HG03039 (cell line): ENCODE measurements around the gene CLEC9A.

Experiments
- ATAC-seq: cut with Tn5 transposase; IDR thresholded peaks from one replicate; pipeline ENCODE4 v1.9.1; 2021; ENCODE audit warnings: mild to moderate bottlenecking, moderate library complexity; ENCODE audit not compliant: unreplicated experiment

Gene CLEC9A

DNA sequence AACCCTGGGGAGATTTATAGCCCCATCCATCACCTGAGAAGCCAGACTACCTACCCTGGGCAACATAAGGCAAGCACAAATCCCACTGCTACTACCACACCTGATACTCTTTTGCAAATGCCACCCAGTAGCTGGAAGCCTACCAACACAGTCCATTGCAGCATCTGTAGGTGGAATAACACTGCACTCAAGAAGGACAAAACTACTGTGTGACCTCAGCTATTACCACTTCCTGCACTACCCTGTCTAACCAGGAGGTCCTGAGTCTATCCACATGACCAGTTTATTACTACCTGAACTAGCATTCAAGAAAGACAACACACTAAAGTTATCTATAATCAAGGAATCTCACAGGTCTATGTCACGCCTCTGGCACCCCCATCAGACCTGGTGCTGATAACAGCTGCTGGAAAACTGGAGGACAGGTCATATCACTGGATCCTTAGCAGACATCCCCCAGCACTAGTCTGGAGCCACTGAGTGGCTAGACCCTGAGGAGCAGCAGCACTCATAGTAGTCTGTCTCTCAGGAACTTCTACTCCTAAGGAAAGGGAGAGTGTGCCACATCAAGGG is 71.3 kb downstream of the CLEC9A start:
- ATAC-seq, result no peak

- ATAC-seq, result no peak
Observed at GRCh38 chr12:10102322-10102721, 71.8 kb downstream of the CLEC9A start.

DNA sequence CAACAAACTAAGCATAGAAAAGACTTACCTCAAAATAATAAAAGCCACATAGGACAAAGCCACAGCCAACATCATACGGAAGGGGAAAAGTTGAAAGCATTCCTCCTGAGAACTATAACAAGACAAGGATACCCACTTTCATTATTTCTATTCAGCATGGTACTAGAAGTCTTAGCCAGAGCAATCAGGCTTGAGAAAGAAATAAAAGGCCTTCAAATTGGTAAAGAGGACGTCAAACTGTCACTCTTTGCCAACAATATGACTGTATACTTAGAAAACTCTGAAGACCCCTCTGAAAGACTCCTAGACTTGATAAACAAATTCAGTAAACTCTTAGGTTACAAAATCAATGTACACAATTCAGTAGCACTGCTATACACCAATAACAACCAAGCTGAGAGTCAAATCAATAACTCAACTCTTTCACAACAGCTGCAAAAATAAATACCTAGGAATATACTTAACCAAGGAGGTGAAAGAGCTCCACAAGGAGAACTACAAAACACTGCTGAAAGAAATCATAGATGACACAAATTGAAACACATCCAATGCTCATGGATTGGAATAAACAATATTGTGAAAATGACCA is 79.9 kb downstream of the CLEC9A start:
- no peak for ATAC-seq

- ATAC-seq, result no peak
Observed at GRCh38 chr12:10111451-10111850, 81.0 kb downstream of the CLEC9A start.

- ATAC-seq, result no peak
Observed at GRCh38 chr12:10113075-10113474, 82.6 kb downstream of the CLEC9A start.

DNA sequence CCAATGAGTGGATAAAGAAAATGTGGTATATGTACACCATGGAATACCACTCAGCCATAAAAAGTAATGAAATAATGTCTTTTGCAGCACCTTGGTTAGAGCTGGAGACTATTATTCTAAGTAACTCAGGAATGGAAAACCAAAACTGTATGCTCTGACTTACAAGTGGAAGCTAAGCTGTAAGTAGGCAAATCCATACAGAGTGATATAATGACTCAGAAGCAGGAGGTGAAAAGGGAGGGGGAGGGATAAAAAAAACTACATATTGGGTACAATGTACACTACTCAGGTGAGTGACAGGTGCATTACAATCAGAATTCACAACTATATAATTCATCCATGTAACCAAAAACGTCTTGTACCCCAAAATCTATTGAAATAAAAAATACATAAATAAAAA is 83.4 kb downstream of the CLEC9A start:
- ATAC-seq, result no peak

DNA sequence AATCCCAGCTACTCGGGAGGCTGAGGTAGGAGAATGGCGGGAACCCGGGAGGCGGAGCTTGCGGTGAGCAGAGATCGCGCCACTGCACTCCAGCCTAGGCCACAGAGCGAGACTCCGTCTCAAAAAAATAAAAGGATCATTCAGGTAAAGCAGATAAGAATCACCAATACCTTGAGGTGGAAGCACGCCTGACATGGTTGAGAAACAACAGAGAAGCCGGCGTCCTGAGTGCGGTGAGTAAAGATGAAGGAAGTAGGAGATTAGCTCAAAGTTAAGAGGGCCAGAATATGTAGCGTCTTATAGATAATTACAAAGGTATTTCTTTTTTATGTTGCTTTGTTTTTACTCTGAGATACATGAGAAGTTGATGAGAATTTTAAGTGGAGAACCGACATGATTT is 84.8 kb downstream of the CLEC9A start:
- no peak for ATAC-seq
